GM23248 (cell line): Measurements from ENCODE around the gene SPATA25. TPM values are rescaled to one million over a fixed set of nuclear protein-coding genes. Genes with fewer than 3 reads are reported as not detected.

Source experiments
- DNase-seq: peaks from one replicate; pipeline ENCODE4 v3.0.0-alpha.2; 2015
- H2AFZ ChIP-seq: fragments of 200-600 bp; sonication (generic); 2 replicates; pipeline ENCODE4 v1.6.1; 2016; ENCODE audit warnings: antibody characterized with exemption
- H3F3A ChIP-seq: fragments of 200-600 bp; sonication (generic); 2 replicates; pipeline ENCODE4 v1.6.1; 2016; ENCODE audit warnings: mild to moderate bottlenecking, antibody characterized with exemption, mixed run types; ENCODE audit not compliant: insufficient read depth
- H3K27ac ChIP-seq: fragments of 200-600 bp; sonication (generic); 2 replicates; pipeline ENCODE4 v1.5.1; 2016; ENCODE audit warnings: mild to moderate bottlenecking
- H3K27me3 ChIP-seq: fragments of 200-600 bp; sonication (generic); replicated peaks from 2 replicates; pipeline ENCODE4 v1.6.1; 2016; ENCODE audit warnings: mild to moderate bottlenecking; ENCODE audit not compliant: insufficient read depth
- H3K36me3 ChIP-seq: fragments of 200-600 bp; sonication (generic); 2 replicates; pipeline ENCODE4 v1.6.1; 2016; ENCODE audit warnings: low read depth, mild to moderate bottlenecking
- H3K4me1 ChIP-seq: fragments of 200-600 bp; sonication (generic); 2 replicates; pipeline ENCODE4 v1.6.1; 2016; ENCODE audit warnings: mild to moderate bottlenecking; ENCODE audit not compliant: insufficient read depth
- H3K4me2 ChIP-seq: fragments of 200-600 bp; sonication (generic); one replicate; pipeline ENCODE4 v1.6.1; 2016; ENCODE audit warnings: mild to moderate bottlenecking; ENCODE audit not compliant: unreplicated experiment
- H3K4me3 ChIP-seq: fragments of 200-600 bp; sonication (generic); 2 replicates; pipeline ENCODE4 v1.5.1; 2016; ENCODE audit warnings: mild to moderate bottlenecking
- H3K79me2 ChIP-seq: fragments of 200-600 bp; sonication (generic); 2 replicates; pipeline ENCODE4 v1.6.1; 2016; ENCODE audit warnings: mild to moderate bottlenecking; ENCODE audit not compliant: insufficient read depth
- H3K9ac ChIP-seq: fragments of 200-600 bp; sonication (generic); 2 replicates; pipeline ENCODE4 v1.6.1; 2016; ENCODE audit warnings: mild to moderate bottlenecking
- H3K9me2 ChIP-seq: fragments of 200-600 bp; sonication (generic); 2 replicates; pipeline ENCODE4 v1.6.1; 2016; ENCODE audit warnings: mixed run types, mild to moderate bottlenecking, moderate library complexity; ENCODE audit not compliant: insufficient read depth
- H3K9me3 ChIP-seq: fragments of 200-600 bp; sonication (generic); one replicate; pipeline ENCODE4 v1.6.1; 2017; ENCODE audit warnings: low read depth
- H4K20me1 ChIP-seq: fragments of 200-600 bp; sonication (generic); 2 replicates; pipeline ENCODE4 v1.6.0; 2016; ENCODE audit not compliant: insufficient read depth
- EZH2 ChIP-seq: fragments of 200-600 bp; sonication (generic); IDR thresholded peaks from 2 replicates; pipeline ENCODE4 v1.6.1; 2018; ENCODE audit warnings: antibody characterized with exemption, mild to moderate bottlenecking; ENCODE audit not compliant: insufficient read depth, poor library complexity, severe bottlenecking
- EZH2phosphoT487 ChIP-seq: fragments of 200-600 bp; sonication (generic); IDR thresholded peaks from 2 replicates; pipeline ENCODE4 v1.6.1; 2018; ENCODE audit warnings: antibody characterized with exemption, moderate library complexity, mild to moderate bottlenecking, low read depth; ENCODE audit not compliant: insufficient read depth
- WGBS, 2 experiments: methylation state at CpG; one replicate each; pipeline ENCODE4 v1.1.6; 2015 to 2017; ENCODE audit warnings: low lambda C conversion rate in 2 of 2, low coverage in 1 of 2; ENCODE audit errors: missing lambda C conversion rate in 2 of 2; 5-methylcytosine and 5-hydroxymethylcytosine counted together
- in situ Hi-C: fragments of 300-500 bp; cut with MboI; formaldehyde crosslinking; loops from 2 replicates; pipeline ENCODE4 v1.15.0; 2020
- polyA plus RNA-seq: library from polyadenylated mRNA; unstranded; fragments of >200 nt; fragmentation: Nextera tagmentation; extraction: Ambion mirVana; gene quantifications from 2 replicates; pipeline ENCODE4 v1.2.1, GENCODE V29; 2016
- total RNA-seq: library from RNA; depleted of rRNA; stranded (reverse); fragments of >200 nt; shearing (Covaris generic); gene quantifications from 2 replicates; pipeline ENCODE4 v1.2.3, GENCODE V29; 2014

The SPATA25 gene
- total and polyA plus RNA-seq, 2 experiments from 2014 or later: not detected

GRCh38 chr20:45894797-45895196 is 7.4 kb upstream of the SPATA25 start:
- H3K9me2 ChIP-seq: no peaks in the 10 kb centered on the region
- peaks cover 23% of the 10 kb centered on the region; the same call in 1 of the 2 replicates for H3K79me2 ChIP-seq
- TF ChIP-seq EZH2 (no peak), EZH2phosphoT487 (no peak)
- no peak overlapping the region for H3K4me2 ChIP-seq
- H3K9ac ChIP-seq: no peak overlapping the region
- H2AFZ ChIP-seq: no peak overlapping the region
- H3K27me3 ChIP-seq: no peaks in the 10 kb centered on the region
- H3F3A ChIP-seq: no peaks in the 10 kb centered on the region
- no peaks in the 10 kb centered on the region for H3K9me3 ChIP-seq
- peaks cover 14% of the 10 kb centered on the region; the same call in 1 of the 2 replicates for H3K36me3 ChIP-seq
- no peak overlapping the region for H3K27ac ChIP-seq
- 81 to 84% methylated on average over 12 of the region's 12 CpGs for WGBS, 2 experiments
- DNase-seq: no peak
- H3K4me3 ChIP-seq: no peak overlapping the region
- no peaks in the 10 kb centered on the region; the same call in 1 of the 2 replicates for H3K4me1 ChIP-seq
- in situ Hi-C loops: no loop called here
- no peaks in the 10 kb centered on the region for H4K20me1 ChIP-seq

GRCh38 chr20:45893831-45894230 is 6.4 kb upstream of the SPATA25 start:
- Histone ChIP-seq H3K27me3 (no peaks in the 10 kb centered on the region), H2AFZ (no peak overlapping the region), H3K36me3 (peaks cover 14% of the 10 kb centered on the region; the same call in 1 of the 2 replicates), H3K4me3 (no peak overlapping the region), H3K4me1 (no peaks in the 10 kb centered on the region; the same call in 1 of the 2 replicates), H3K4me2 (no peak overlapping the region), H3F3A (no peaks in the 10 kb centered on the region), H3K9me2 (no peaks in the 10 kb centered on the region), H3K9me3 (no peaks in the 10 kb centered on the region), H4K20me1 (no peaks in the 10 kb centered on the region), H3K79me2 (peaks cover 23% of the 10 kb centered on the region; the same call in 1 of the 2 replicates), H3K27ac (no peak overlapping the region), H3K9ac (no peak overlapping the region)
- DNase-seq: no peak
- WGBS, 2 experiments: 97 to 98% methylated on average over 4 of the region's 4 CpGs
- TF ChIP-seq EZH2phosphoT487 (no peak), EZH2 (no peak)
- in situ Hi-C loops: no loop called here

- no peaks in the 10 kb centered on the region for H3F3A ChIP-seq
- peaks cover 23% of the 10 kb centered on the region; the same call in 1 of the 2 replicates for H3K79me2 ChIP-seq
- H3K9me3 ChIP-seq: no peaks in the 10 kb centered on the region
- no peak overlapping the region for H2AFZ ChIP-seq
- DNase-seq: no peak
- no peaks in the 10 kb centered on the region for H4K20me1 ChIP-seq
- no peak overlapping the region for H3K4me3 ChIP-seq
- WGBS, 2 experiments: 63 to 69% methylated on average over 4 of the region's 4 CpGs
- TF ChIP-seq EZH2 (no peak), EZH2phosphoT487 (no peak)
- peaks cover 14% of the 10 kb centered on the region; the same call in 1 of the 2 replicates for H3K36me3 ChIP-seq
- no peak overlapping the region for H3K4me2 ChIP-seq
- no peak overlapping the region for H3K27ac ChIP-seq
- no peaks in the 10 kb centered on the region for H3K9me2 ChIP-seq
- H3K27me3 ChIP-seq: no peaks in the 10 kb centered on the region
- no peaks in the 10 kb centered on the region; the same call in 1 of the 2 replicates for H3K4me1 ChIP-seq
- in situ Hi-C loops: no loop called here
- peak overlapping the region; percentile 85; the same call in 1 of the 2 replicates for H3K9ac ChIP-seq
Measured at GRCh38 chr20:45892828-45893500, 5.5 kb upstream of the SPATA25 start.

GRCh38 chr20:45892049-45892825 is 4.8 kb upstream of the SPATA25 start:
- 65 to 70% methylated on average over 9 of the region's 9 CpGs for WGBS, 2 experiments
- Histone ChIP-seq H3K4me1 (no peaks in the 10 kb centered on the region; the same call in 1 of the 2 replicates), H3K4me3 (peak overlapping the region; percentile 78), H3K9ac (peak overlapping the region; percentile 85), H3K27ac (no peak overlapping the region), H3K79me2 (peaks cover 23% of the 10 kb centered on the region; the same call in 1 of the 2 replicates), H3F3A (no peaks in the 10 kb centered on the region), H2AFZ (no peak overlapping the region), H3K9me3 (no peaks in the 10 kb centered on the region), H4K20me1 (no peaks in the 10 kb centered on the region), H3K36me3 (peaks cover 14% of the 10 kb centered on the region; the same call in 1 of the 2 replicates), H3K4me2 (peak overlapping the region; percentile 75), H3K27me3 (no peaks in the 10 kb centered on the region), H3K9me2 (no peaks in the 10 kb centered on the region)
- peak; percentile 73 for DNase-seq
- in situ Hi-C loops: no loop called here
- no peak for TF ChIP-seq EZH2phosphoT487
- TF ChIP-seq EZH2: no peak
